H9 (cell line): ENCODE measurements around the gene CD2AP. TPM values are rescaled to one million over a fixed set of nuclear protein-coding genes. Genes with fewer than 3 reads are reported as not detected.

Experiments used
- DNase-seq: peaks from one replicate; pipeline ENCODE4 v3.0.0-alpha.2; 2017
- H2AFZ ChIP-seq: one replicate; pipeline ENCODE4 v1.6.1; 2013; ENCODE audit warnings: mild to moderate bottlenecking, low read length, control low read depth, moderate library complexity
- H2AK5ac ChIP-seq: 2 replicates; pipeline ENCODE4 v1.6.1; 2013; ENCODE audit warnings: low read length, control low read depth, mixed read lengths; ENCODE audit not compliant: insufficient read length
- H2BK120ac ChIP-seq: one replicate; pipeline ENCODE4 v1.6.1; 2013; ENCODE audit warnings: low read depth, mild to moderate bottlenecking, low read length, control low read depth, inconsistent platforms; ENCODE audit not compliant: poor library complexity, severe bottlenecking
- H2BK12ac ChIP-seq: 2 replicates; pipeline ENCODE4 v1.6.1; 2013; ENCODE audit warnings: low read length, control low read depth, mixed read lengths, low read depth; ENCODE audit not compliant: insufficient read length
- H2BK15ac ChIP-seq: 2 replicates; pipeline ENCODE4 v1.6.1; 2013; ENCODE audit warnings: low read depth, low read length, control low read depth
- H2BK20ac ChIP-seq: one replicate; pipeline ENCODE4 v1.6.1; 2013; ENCODE audit warnings: low read depth, mild to moderate bottlenecking, low read length, control low read depth, inconsistent platforms; ENCODE audit not compliant: poor library complexity, severe bottlenecking
- H2BK5ac ChIP-seq: 2 replicates; pipeline ENCODE4 v1.6.1; 2013; ENCODE audit warnings: low read length, control low read depth, mixed read lengths; ENCODE audit not compliant: insufficient read length
- H3K14ac ChIP-seq: 2 replicates; pipeline ENCODE4 v1.6.1; 2013; ENCODE audit warnings: low read length, control low read depth; ENCODE audit not compliant: insufficient read depth
- H3K18ac ChIP-seq: 2 replicates; pipeline ENCODE4 v1.6.1; 2013; ENCODE audit warnings: low read depth, mild to moderate bottlenecking, mixed read lengths, low read length, control low read depth; ENCODE audit not compliant: insufficient read length
- H3K23ac ChIP-seq: 2 replicates; pipeline ENCODE4 v1.6.1; 2013; ENCODE audit warnings: low read length, control low read depth, mixed read lengths, low read depth; ENCODE audit not compliant: insufficient read length
- H3K23me2 ChIP-seq: 2 replicates; pipeline ENCODE4 v1.6.1; 2013; ENCODE audit warnings: low read depth, mild to moderate bottlenecking, mixed read lengths, low read length, control low read depth; ENCODE audit not compliant: insufficient read length, poor library complexity, severe bottlenecking
- H3K27ac ChIP-seq: 2 replicates; pipeline ENCODE4 v1.5.1; 2013; ENCODE audit warnings: low read length, control low read depth, mixed read lengths, low read depth; ENCODE audit not compliant: insufficient read length
- H3K27me3 ChIP-seq: 2 replicates; pipeline ENCODE4 v1.6.1; 2013; ENCODE audit warnings: low read length, control low read depth, inconsistent platforms; ENCODE audit not compliant: insufficient read depth
- H3K4ac ChIP-seq: 2 replicates; pipeline ENCODE4 v1.6.1; 2013; ENCODE audit warnings: low read depth, mild to moderate bottlenecking, control low read depth, inconsistent platforms, low read length, moderate library complexity
- H3K4me1 ChIP-seq: 2 replicates; pipeline ENCODE4 v1.6.1; 2013; ENCODE audit warnings: low read length, control low read depth, inconsistent platforms; ENCODE audit not compliant: insufficient read depth
- H3K4me2 ChIP-seq: 2 replicates; pipeline ENCODE4 v1.6.1; 2013; ENCODE audit warnings: low read length, control low read depth, mixed read lengths; ENCODE audit not compliant: insufficient read length, insufficient read depth
- H3K56ac ChIP-seq: 2 replicates; pipeline ENCODE4 v1.6.1; 2013; ENCODE audit warnings: low read depth, mild to moderate bottlenecking, mixed read lengths, low read length, control low read depth; ENCODE audit not compliant: insufficient read length
- H3K79me1 ChIP-seq: 2 replicates; pipeline ENCODE4 v1.6.1; 2013; ENCODE audit warnings: low read depth, mild to moderate bottlenecking, moderate library complexity, low read length, control low read depth, inconsistent platforms; ENCODE audit not compliant: insufficient read depth, poor library complexity, severe bottlenecking
- H3K79me2 ChIP-seq: 2 replicates; pipeline ENCODE4 v1.6.1; 2013; ENCODE audit warnings: low read length, control low read depth, inconsistent platforms; ENCODE audit not compliant: insufficient read depth
- H3K9ac ChIP-seq: 2 replicates; pipeline ENCODE4 v1.6.1; 2013; ENCODE audit warnings: low read length, control low read depth, mixed read lengths; ENCODE audit not compliant: insufficient read length; ENCODE audit errors: extremely low read depth
- H3K9me3 ChIP-seq: one replicate; pipeline ENCODE4 v1.6.1; 2013; ENCODE audit warnings: low read depth, low read length, inconsistent platforms; ENCODE audit not compliant: control insufficient read depth
- H3T11ph ChIP-seq: one replicate; pipeline ENCODE4 v1.6.1; 2013; ENCODE audit warnings: mild to moderate bottlenecking, low read length, control low read depth, inconsistent platforms
- H4K20me1 ChIP-seq: one replicate; pipeline ENCODE4 v1.6.1; 2013; ENCODE audit not compliant: control insufficient read depth, insufficient read length, insufficient read depth
- H4K5ac ChIP-seq: 2 replicates; pipeline ENCODE4 v1.6.1; 2013; ENCODE audit warnings: low read depth, mild to moderate bottlenecking, mixed read lengths, low read length, control low read depth; ENCODE audit not compliant: insufficient read length
- H4K8ac ChIP-seq: replicated peaks from 2 replicates; pipeline ENCODE4 v1.6.1; 2013; ENCODE audit warnings: low read length, control low read depth, mixed read lengths, low read depth; ENCODE audit not compliant: insufficient read length
- H4K91ac ChIP-seq: 2 replicates; pipeline ENCODE4 v1.6.1; 2013; ENCODE audit warnings: low read depth, mild to moderate bottlenecking, moderate library complexity, mixed read lengths, low read length, control low read depth; ENCODE audit not compliant: insufficient read length
- H3K27ac Mint-ChIP-seq, 3 experiments: 2 replicates in 2 of 3; 3 replicates in 1 of 3; pipeline ENCODE4 v1.8.0; 2020 to 2021; ENCODE audit warnings: mixed read lengths in 3 of 3, mild to moderate bottlenecking in 1 of 3, moderate library complexity in 1 of 3
- H3K27me3 Mint-ChIP-seq: 2 replicates; pipeline ENCODE4 v1.8.0; 2021; ENCODE audit warnings: low read depth, mild to moderate bottlenecking, moderate library complexity, mixed read lengths
- H3K36me3 Mint-ChIP-seq, 3 experiments: 2 replicates in 2 of 3; 3 replicates in 1 of 3; pipeline ENCODE4 v1.8.0; 2020 to 2021; ENCODE audit warnings: low read depth in 3 of 3, mixed read lengths in 3 of 3; ENCODE audit not compliant: insufficient read depth in 1 of 3
- H3K4me1 Mint-ChIP-seq, 2 experiments: 2 replicates each; pipeline ENCODE4 v1.8.0; 2020; ENCODE audit warnings: mixed read lengths in 2 of 2
- H3K4me3 Mint-ChIP-seq, 2 experiments: 2 replicates in 1 of 2; 3 replicates in 1 of 2; pipeline ENCODE4 v1.8.0; 2020 to 2021; ENCODE audit warnings: mild to moderate bottlenecking in 2 of 2, mixed read lengths in 2 of 2, moderate library complexity in 1 of 2
- H3K9me3 Mint-ChIP-seq, 2 experiments: 2 replicates in 1 of 2; 3 replicates in 1 of 2; pipeline ENCODE4 v1.8.0; 2020; ENCODE audit warnings: mild to moderate bottlenecking in 2 of 2, mixed read lengths in 2 of 2, moderate library complexity in 1 of 2
- CTCF ChIP-seq: fragments of 200-600 bp; sonication (generic); conservative IDR thresholded peaks from 3 replicates; pipeline ENCODE4 v1.8.0; 2021; ENCODE audit warnings: antibody characterized with exemption, mild to moderate bottlenecking
- WGBS: extraction: QIAGEN DNeasy Blood & Tissue Kit; methylation state at CpG from one replicate; pipeline ENCODE4 v1.1.7; 2013; ENCODE audit warnings: missing lambda C conversion rate, low lambda C conversion rate, mixed read lengths; ENCODE audit not compliant: insufficient read length; ENCODE audit errors: extremely low coverage; 5-methylcytosine and 5-hydroxymethylcytosine counted together
- total RNA-seq: library from RNA; stranded (reverse); gene quantifications from 2 replicates; pipeline ENCODE4 v1.2.1, GENCODE V29; 2021

The CD2AP gene
- total RNA-seq, 1 experiment from 2014 or later: 50.1 TPM

GRCh38 chr6:47524136-47524845 is 46.7 kb downstream of the CD2AP start:
- H3T11ph ChIP-seq: no peak overlapping the region
- H3K4me3 Mint-ChIP-seq: no peak overlapping the region
- no peaks in the 10 kb centered on the region for H3K23me2 ChIP-seq
- H2AFZ ChIP-seq: no peak overlapping the region
- H2BK5ac ChIP-seq: no peak overlapping the region
- peaks cover 16% of the 10 kb centered on the region; the same call in 1 of the 2 replicates for H3K79me2 ChIP-seq
- H3K56ac ChIP-seq: no peak overlapping the region
- no peak for TF ChIP-seq CTCF
- H2BK15ac ChIP-seq: no peak overlapping the region
- no peak overlapping the region for H2BK12ac ChIP-seq
- H4K5ac ChIP-seq: no peak overlapping the region
- no peaks in the 10 kb centered on the region for H4K20me1 ChIP-seq
- no peak overlapping the region for H3K18ac ChIP-seq
- peaks cover 13 to 16% of the 10 kb centered on the region in 2 experiments; a peak in 3 of 4 replicates for H3K4me1 Mint-ChIP-seq
- no peak overlapping the region for H3K4me2 ChIP-seq
- peaks cover 4 to 5% of the 10 kb centered on the region in 2 experiments; a peak in 3 of 5 replicates for H3K9me3 Mint-ChIP-seq
- H4K8ac ChIP-seq: no peak overlapping the region
- H3K27ac ChIP-seq: no peak overlapping the region
- DNase-seq: no peak
- H3K9me3 ChIP-seq: no peaks in the 10 kb centered on the region
- no peak overlapping the region for H4K91ac ChIP-seq
- peaks cover 3% of the 10 kb centered on the region; the same call in 1 of the 2 replicates for H3K4me1 ChIP-seq
- no peak overlapping the region for H3K23ac ChIP-seq
- no peak overlapping the region for H2BK120ac ChIP-seq
- no peaks in the 10 kb centered on the region for H3K27me3 ChIP-seq
- no peak overlapping the region for H2AK5ac ChIP-seq
- no peak overlapping the region for H3K4ac ChIP-seq
- no peaks in the 10 kb centered on the region for H3K27me3 Mint-ChIP-seq
- H3K9ac ChIP-seq: no peak overlapping the region
- H3K27ac Mint-ChIP-seq: no peak overlapping the region
- no peak overlapping the region for H3K14ac ChIP-seq
- peaks cover 12 to 26% (median 25%) of the 10 kb centered on the region in 3 experiments for H3K36me3 Mint-ChIP-seq
- H2BK20ac ChIP-seq: no peak overlapping the region
- WGBS: no CpG with 5 or more reads among the region's 3 CpGs
- H3K79me1 ChIP-seq: peaks cover 4% of the 10 kb centered on the region
